NCI-H1694 treated with DMSO at 0.1 percent for 48 hours (cell line): ENCODE measurements around the gene CILP2.

Experiments
- DNase-seq: peaks from one replicate; lab custom pipeline; 2025; lab: John Stamatoyannopoulos, UW

CILP2 gene

GRCh38 chr19:19563348-19563848, 25.3 kb downstream of the CILP2 start:
- no peak for DNase-seq

DNA sequence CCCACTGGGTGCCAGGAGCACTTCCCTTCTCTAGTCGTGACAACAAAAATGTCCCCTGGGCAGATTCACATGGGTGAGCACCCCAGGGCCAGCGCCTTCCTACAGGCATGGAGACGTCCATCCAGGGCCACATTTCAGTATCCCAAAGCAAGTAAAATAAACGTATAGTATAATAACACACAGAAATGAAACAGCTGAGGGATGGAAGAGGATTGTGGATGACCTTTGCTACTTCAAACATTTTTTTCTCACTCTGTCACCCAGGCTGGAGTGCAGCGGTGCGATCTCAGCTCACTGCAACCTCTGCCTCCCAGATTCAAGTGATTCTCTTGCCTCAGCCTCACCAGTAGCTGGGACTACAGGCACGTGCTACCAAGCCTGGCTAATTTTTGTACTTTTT, 28.2 kb downstream of the CILP2 start:
- no peak for DNase-seq

DNA sequence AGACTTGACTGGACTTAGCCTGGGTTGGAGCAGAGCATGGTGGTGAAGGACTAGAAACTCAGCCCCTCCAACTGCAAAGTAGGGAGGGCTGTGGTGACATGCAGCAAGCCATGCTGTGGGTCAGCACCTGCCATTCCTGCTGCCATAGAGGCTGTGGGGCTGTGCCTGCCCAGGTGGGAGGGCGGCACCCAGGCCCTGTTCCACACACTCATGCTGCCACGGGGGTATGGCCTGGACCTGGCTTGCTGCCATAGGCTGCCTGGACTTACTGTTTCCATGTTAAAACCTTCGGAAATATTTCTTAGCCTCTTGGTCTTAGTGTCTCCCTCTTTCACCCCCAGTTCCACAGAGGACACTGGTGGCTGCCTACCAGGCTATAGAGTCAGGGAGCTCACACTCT, 29.3 kb downstream of the CILP2 start:
- DNase-seq = no peak

DNA sequence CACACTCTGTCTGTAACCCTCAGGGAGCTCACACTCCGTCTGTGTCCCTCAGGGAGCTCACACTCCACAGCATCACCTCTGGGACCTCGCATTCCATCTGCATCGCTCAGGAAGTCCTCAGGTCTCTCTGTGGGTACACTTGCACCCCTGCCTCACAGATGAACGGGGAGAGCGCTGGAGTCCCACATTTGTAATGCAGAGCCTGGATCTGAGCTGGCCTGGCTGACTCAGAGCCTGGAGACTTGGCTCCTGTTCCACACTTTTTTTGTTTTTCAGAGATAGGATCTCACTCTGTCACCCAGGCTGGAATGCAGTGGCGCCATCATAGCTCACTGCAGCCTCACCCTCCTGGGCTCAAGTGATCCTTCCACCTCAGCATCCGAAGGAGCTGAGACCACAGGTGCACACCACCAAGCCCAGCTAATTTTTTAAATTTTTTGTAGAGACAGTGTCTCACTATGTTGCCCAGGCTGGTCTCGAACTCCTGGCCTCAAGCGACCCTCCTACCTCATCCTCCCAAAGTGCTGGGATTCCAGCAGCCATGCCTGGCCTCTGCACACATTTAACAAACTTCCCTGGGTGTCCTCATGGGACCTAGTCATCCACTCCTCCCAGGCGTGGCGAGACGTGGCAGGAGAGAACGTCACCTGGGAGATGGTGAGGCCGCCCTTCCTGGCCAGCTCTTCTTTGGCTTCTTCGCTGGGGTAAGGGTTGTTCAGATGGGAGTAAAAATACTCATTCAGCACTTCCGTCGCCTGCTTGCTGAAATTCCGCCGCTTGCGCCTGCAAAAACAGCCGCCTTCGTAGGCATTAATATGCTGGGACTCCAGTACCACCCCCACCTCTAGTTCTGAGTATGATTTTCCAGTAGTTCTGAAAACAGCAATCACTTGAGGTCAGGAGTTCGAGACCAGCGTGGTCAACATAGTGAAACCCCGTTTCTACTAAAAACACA, 31.0 kb downstream of the CILP2 start:
- DNase-seq = no peak

- DNase-seq = no peak
Observed at GRCh38 chr19:19570571-19570970, 32.5 kb downstream of the CILP2 start.

- DNase-seq = no peak
Observed at GRCh38 chr19:19571071-19571786, 33.2 kb downstream of the CILP2 start.

GRCh38 chr19:19575411-19575810, 37.3 kb downstream of the CILP2 start:
- peak; percentile 42 for DNase-seq

DNA sequence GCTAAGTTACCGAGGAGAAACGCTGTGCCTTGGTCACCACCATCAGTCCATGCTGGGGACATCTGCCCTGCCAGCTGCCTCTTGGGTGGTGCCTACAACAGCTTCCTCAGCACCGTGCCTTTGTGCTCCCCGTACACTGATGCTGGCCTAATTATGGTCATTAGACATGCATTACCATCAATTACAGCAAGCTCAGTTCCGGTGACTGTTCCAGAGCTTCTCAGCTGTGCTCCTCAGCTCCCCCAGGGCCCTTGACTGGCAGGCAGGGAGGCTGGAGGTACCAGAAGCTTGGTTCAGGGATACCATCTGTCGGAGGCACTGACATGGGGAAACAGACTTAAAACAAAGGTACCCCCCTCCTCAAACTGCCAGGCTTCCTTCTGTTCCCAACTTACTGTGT, 40.2 kb downstream of the CILP2 start:
- peak; percentile 96 for DNase-seq

DNA sequence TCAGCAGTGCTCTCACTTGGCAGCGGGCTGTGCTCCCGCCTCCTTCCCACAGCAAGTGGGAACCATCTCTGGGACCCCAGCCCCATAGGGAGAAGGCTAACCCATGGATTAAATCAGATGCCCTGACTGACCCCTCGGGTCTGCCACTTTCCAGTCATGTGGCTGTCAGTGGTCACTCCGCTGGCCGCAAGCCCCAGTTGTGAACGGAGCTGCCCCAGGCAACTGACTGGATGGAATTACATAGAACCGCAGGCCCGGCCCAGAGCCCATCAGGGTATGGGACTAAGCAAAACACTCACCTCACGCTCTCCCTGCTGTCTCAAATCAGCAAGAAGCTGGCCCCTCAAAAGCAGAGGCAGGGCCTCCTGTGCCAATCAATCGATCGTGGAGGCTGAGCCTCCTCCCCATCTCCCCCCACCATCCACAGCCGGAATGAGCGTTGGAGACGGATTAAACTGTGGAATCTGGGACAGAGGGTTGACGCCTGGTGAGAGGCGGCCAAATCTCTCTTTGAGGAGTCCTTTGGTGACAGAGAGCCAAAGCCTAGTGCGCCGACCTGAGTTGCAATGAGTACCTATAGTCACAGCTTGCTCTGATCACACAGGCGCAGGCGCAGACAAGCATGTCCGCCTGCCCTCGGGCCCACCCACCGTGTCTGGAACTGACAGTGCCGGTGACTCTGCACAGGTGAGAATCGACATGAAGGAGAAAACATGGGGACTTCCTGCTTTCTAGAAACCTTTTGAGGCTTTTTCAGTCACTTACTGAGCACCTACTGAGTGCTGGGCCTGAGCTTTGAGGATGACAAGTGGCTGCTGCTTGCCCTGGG, 41.7 kb downstream of the CILP2 start:
- DNase-seq = no peak

DNA sequence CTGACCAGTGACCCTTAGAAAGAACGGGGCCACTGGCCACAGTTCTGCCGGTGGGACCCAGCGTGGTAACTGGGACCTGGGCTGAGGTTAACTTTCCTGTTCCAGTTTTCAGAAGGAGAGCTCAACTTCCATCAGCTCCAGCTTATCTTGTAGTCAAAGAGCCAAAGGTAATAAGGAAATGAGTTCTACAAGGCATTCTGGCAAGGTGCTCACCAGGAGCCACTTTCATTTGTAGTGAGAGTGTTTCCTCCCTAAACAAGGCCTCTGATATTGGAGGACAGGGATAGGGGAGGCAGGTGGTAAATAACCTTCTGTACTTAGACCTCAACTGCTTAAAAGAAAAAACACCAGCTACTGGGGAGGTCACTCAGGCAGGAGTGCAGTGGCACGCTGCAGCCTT, 42.4 kb downstream of the CILP2 start:
- no peak for DNase-seq

GRCh38 chr19:19581391-19581790, 43.3 kb downstream of the CILP2 start:
- no peak for DNase-seq

DNA sequence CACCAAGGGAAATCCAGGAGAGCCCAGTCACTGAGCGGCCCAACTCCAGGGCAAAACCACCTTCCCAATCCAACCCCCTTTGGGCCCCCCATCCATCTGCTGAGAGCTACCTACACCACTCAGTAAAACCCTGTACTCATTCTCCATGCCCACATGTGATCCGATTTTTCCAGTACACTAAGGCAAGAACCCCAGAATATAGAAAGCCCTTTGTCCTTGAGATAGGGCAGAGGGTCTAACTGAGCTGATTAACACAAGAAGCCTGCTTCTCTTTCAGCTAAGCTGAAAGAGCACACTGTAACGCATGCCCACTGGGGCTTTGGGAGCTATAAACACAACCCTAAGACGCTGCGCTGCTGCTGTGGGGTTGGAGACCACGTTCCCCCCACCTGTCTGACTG, 44.4 kb downstream of the CILP2 start:
- no peak for DNase-seq

DNA sequence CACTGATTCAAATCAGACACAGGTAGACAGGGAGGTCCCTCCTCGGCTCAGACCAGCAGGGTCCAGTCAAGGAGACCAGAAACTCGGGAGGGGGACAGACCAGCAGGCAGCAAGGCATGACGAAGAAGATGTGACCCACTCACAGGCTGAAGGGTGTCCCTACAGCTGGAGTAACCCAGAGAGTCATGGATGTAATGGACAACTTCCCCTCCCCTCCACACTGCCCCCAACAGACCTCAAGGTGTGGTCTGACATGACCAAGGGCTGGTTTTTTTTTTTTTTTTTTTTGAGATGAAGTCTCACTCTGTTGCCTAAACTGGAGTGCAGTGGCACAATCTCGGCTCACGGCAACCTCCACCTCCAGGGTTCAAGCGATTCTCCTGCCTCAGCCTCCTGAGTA, 46.3 kb downstream of the CILP2 start:
- no peak for DNase-seq

- DNase-seq = peak; percentile 94
Observed at GRCh38 chr19:19587771-19588170, 49.7 kb downstream of the CILP2 start.

DNA sequence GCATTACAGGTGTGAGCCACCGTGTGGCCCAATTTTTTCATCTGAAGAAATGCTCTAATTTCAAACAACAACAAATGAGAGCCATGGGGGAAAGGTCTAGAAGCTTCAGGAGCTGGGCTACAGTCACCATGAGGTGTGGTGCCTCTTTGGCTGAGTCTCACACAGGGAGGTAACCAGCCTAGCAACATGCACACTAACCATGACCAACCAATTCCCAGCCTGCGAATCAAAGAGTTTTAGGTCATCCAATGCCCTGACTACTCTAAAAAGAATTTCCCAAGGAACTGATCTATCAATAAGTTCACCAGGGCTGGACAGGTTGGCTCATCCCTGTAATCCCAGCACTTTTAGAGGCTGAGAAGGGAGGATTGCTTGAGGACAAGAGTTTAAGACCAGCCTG, 50.5 kb downstream of the CILP2 start:
- no peak for DNase-seq

- peak; percentile 58 for DNase-seq
Observed at GRCh38 chr19:19591133-19591825, 53.2 kb downstream of the CILP2 start.

- no peak for DNase-seq
Observed at GRCh38 chr19:19592690-19593089, 54.6 kb downstream of the CILP2 start.

- DNase-seq = peak; percentile 94
Observed at GRCh38 chr19:19594381-19594780, 56.3 kb downstream of the CILP2 start.

DNA sequence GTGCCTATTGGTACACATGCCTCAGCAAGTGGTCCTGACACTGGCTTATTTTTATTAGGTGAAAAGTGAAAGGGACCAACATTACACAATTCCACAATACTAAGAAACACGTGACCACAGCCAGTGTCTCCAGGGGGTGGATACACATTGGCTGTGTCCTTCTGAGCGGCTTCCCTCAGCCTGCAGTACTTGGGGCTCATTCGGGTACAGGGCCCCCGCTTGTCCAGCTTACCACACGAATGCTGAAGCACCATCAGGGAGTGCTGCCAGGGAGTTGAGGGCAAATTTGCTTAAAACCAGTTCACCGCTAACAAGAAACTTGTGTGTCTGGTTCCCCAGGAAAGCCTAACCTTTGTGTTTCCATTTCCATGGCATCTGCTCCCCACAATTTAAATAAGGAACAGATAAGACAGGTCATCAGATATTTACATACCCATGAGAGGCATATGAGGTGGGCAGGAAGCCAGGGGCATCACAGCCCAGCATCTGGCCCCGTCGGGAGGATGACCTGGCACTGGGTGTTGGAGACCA, 57.2 kb downstream of the CILP2 start:
- peak; percentile 18 for DNase-seq
